Stimulated activated CD4-positive, alpha-beta T cell treated with anti-CD3 and anti-CD28 coated beads, Interleukin-15, amount 100 ng/mL, for 1 hour (primary cell): ENCODE results near the gene RNF145.

Experiments
- DNase-seq, 2 donors: peaks; one replicate each; pipeline ENCODE4 v3.0.0-alpha.2; 2020; ENCODE audit warnings: low read depth in 1 of 2, low spot score in 1 of 2

The RNF145 gene

DNA sequence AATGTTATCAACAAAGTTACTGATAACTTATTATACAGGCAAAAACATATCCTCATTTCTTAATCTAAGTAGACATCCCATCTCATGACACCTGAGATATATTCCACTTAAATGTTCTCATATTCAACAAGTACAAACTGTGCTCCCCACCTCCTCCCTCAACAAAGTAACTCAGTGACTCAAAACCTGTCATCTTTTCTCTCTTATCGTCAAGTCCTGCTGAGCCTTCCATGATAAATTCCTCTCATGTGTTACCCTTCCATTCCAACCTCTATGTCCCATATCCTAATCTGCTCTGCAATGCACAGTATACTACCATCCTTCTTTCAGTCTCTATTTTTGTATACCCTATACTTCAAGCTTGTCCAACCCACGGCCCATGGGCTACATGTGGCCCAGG, 13.6 kb downstream of the RNF145 start:
- DNase-seq = no peak

DNA sequence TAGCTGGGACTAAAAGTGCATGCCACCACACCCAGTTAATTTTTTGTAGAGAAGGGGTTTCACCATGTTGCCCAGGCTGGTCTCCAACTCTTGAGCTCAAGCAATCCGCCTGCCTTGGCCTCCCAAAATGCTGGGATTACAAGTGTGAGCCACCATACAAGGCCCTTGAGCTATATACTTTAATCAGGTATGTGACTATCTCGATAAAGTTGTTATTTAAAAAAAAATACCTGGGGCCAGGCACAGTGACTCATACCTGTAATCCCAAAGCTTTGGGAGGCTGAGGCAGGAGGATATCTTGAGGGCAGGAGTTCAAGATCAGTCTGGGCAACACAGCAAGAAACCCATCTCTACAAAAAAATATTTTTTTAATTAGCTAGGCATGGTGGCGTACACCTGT, 19.2 kb downstream of the RNF145 start:
- DNase-seq = no peak

DNA sequence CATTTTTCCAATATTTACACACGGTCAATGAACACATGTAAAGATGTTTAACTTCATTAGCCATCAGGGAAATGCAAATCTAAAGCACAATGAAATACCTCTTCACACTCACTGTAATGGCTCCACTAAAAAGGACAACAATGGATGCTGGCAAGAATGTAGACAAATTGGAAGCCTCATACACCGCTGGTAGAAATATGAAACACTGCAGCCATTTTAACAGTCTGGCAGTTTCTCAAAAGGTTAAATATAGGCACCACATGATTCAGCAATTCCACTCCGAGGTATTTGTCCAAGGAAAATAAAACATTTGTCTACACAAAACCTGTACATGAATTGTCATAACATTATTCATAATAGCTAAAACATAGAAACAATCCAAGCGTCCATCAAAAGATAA, 20.0 kb downstream of the RNF145 start:
- no peak for DNase-seq

DNA sequence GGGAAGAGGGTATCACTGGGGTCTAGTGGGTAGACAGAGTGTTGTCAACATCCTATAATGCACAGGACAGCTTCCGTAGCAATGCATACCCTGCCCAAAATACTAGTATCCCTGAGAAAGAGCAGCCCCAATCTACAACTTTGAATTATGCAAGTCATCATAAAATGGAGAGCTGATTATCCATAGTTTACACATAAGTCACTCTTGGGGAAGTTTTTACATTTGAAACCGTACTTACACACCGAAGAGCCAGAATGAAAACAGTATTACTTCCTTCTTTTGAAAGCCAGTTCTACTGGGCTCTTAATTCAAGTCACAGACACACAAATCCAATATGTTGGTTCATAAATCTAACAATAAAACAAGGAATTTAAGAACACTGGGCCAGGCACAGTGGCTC, 21.6 kb downstream of the RNF145 start:
- DNase-seq = no peak

DNA sequence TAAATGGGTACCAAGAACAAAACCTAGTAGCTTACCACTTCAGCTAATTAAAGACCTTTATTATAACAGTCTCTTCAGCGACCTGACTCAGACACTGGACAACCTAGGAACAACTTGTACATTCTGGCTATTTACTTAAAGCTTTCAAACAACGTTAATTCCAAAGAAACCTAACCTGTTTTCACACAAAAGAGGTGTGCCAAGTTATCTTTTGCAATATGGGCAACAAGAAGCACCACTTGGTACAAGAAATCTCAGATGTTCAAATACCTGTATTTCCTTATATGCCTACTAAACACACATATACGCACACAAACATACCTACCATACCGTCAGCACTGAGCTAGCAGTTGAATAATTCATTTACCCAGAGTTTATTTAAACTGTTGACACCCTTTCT, 23.0 kb downstream of the RNF145 start:
- no peak for DNase-seq

DNA sequence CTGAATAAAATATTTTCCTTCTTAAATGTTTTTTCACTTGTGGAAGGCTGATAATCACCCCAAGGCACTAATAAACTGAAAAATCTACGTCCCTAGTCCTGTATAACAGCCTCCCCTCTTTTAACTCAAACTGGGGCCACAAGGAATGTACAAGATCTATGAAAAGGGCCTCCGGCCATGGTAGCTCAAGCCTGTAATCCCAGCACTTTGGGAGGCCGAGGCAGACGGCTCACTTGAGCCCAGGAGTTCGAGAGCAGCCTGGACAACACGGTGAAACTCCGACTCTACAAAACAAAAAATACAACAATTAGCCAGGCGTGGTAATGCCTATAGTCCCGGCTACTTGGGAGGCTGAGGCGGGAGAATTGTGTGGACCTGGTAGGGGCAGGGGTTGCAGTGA, 23.6 kb downstream of the RNF145 start:
- no peak for DNase-seq

DNA sequence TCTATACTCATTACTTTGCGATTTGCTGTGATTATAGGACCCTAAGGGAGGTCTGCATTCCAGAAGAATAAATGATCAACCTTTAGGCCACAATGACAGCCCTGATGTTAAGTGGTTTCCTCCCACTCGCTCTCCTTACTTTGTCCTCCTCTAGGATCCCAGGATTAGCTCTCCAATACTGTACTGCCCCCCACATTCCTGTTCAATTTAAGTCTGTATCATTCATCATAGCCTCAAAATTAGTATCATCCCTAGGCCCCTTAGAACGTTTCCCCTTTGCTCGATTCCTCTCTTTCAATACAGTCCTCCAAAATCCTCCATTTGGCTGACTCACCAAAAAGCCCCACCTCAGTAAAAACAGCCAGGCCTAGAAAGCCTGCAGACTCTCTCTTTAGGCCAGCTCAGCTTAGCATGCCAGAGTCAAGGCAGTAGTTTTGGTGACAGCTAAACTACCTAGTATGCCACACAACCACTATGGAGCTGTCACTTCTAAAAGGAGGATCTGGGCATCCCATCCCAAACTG, 24.4 kb downstream of the RNF145 start:
- no peak for DNase-seq

DNA sequence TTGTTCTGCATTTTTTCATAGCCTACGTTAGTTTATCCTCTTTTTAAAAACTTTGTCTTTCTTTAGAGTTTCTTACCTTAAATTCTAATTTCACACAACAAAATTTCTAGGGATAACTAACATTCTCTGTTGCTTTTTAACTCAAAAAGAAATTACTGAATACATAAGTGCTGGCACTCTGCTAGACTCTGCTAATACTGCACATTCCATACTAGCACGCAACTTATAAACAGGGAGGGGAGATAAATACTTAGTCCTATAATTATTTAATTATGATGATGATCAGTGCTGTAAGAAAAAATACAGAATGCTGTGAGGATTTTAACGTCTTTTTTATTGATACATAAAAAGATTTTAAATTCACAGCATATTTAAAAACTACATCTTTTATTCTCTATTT, 25.1 kb downstream of the RNF145 start:
- DNase-seq = no peak

DNA sequence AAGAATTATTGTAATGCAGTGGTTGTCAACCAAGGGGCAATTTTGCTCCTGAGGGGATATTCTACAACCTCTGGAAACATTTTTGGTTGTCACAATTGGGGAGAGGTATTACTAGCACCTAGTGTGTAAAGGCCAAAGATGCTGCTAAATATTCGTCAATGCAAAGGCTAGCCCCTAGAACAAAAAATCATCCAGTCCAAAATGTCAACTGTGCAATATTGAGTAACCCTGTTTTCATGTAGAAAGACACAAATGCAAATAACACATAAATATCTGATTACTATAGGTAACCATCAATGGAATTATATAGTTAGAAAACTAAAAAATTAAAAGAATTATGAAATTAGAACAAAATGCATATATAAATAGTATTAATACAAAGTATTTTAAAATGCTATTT, 26.1 kb downstream of the RNF145 start:
- no peak for DNase-seq

DNA sequence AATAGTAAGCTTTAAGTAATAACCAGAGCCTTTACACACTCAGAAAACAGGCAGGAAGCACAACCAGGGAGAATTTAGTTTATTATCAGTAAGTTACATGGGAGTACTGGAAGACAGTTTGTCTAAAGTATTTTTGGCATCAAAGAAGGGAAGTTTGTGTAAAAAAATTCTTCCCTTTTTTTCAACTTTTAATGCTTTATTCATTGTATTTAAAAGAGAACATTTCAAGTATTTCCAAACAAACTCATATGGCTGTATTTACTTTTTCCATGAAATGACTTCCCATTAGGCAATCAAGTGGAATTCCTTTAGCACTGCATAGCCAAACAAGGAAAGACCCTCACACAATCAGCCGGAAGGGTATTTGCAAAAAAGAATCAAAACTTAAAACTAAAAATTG, 26.7 kb downstream of the RNF145 start:
- no peak for DNase-seq

DNA sequence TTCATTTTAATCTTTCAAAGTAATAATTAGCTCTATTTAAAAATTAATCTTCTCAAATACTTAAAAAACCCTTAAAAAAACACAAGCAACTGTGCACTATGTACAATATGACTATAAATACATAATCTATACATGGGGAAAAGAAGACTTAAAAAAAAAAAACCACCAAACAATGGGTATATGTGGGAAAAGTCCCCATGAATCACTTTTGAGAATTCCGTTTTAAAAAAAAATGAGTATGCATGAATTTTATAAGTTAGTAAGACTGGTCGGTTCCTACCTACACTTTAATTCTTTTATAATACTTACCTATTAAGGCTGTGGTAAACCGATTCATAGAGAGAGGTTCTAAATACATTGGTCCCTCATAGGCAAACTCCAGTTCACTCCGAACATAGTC, 27.7 kb downstream of the RNF145 start:
- DNase-seq = no peak

DNA sequence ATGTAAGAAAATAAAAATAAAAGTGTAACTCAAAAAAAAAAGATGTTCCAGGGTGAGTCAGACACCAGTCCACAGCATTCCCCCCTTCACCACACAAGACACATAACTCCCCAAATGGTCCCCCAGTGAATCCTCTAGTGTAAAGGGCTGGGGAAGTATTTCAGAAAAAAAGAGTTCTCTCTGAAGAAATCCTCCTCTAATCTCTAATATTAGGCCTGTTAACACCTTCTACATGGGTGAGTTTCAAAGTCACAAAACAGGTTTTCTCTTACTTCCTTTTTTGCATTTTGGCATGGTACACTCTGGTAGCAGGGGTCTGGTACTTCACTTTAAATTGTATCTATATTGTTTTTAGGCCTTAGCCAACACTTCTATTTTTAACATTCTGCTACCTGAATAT, 28.2 kb downstream of the RNF145 start:
- DNase-seq = no peak

DNA sequence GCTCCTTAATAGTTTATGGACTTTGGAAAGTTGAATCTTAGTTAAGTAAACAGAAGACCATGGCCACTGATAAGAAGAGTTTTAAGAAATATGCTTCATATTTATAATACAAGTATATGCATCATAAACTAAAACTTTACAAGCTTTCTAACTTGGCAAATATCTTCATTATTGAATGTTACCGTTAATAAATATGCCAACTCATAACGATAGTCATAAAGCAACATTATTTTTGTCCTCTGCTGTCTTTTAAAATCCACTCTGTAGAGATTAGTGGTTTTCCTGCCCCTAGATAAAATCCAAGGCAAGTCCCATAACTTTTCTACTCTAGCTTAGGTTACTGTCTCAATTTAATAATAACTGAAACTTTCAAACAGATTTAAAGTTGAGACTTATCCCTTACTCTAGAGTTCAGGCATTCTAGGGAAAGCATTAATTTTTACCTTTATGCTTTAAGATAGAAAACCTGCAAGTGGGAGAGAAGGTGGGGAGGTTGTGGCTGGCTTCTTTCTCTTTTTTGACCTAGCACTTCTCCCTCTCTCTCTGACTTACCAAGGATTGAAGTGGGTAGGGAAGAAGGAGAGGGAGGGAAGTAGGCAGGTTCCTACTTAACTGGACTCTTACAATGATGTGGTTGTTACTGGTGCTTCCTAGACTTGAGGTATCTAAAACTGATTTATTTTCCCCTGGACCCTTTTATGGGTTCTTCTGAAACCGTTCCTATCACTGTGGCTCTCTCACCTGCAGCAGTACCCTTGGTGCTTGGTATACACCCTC, 29.6 kb downstream of the RNF145 start:
- no peak for DNase-seq

DNA sequence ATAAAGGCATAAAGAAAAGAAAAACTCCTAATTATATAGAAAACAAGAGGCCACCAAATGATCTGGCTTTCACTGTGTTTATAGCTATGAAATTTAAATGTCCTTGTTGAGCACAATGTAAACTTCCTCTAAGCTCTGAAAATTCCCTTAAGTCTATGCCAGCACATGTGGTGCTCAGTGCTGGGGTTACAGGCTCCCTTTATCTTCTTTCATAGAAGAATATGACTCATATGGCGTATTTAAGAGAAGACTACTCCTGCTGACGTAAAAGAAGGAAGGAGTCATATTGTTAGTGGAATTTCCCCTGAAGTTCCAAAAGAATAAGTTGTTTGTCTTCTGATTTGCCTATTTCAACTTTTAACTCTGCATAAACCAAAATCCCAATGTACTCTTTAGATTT, 30.4 kb downstream of the RNF145 start:
- no peak for DNase-seq

DNA sequence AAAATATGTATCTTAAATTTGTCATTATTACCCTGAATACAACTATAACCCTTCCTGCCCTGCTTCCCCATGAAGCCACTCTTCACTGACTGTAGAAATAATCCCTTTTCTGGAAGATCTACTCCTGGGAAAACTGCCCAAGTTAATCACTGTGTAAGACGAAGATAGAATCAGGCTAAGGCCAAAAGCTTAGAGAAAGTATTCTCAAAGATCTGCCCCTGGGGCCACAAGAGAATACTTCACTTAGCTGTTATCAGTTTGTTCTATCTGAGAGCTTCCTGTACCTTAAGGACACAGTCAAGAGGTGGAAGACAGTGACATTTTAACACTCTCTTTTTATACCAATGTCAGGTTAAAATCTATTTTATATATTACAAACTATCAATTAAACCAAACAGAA, 33.8 kb downstream of the RNF145 start:
- DNase-seq = no peak

DNA sequence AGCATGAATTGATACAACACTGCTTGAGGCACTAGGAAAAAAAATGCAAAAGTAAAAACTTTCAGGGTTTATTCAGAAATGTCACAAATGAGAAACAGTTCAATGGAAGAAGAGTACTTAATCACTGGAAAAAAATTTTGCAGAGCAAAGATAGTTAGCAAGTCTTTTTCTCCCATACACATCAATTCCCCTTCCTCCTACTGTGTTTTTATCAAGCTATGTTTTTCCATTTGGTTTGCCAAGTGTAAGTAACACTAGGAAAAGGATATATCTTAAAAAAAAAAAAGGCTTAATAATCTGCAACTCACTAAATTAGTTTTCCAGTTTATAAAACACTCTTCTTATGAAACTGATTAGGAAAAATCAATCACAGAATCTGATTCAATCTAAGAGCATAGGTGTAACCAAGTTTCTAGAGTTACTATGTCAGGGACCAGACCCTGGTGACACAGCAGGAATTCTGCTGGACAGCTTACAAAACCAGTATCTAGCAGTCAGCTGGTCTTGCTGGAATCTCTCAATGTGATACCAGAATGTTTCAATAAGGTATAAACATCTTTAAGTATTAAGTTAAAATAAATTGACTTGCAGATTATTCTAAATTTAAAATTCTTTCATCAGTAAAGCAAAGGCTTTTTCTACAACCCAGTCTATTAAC, 34.7 kb downstream of the RNF145 start:
- DNase-seq = no peak

DNA sequence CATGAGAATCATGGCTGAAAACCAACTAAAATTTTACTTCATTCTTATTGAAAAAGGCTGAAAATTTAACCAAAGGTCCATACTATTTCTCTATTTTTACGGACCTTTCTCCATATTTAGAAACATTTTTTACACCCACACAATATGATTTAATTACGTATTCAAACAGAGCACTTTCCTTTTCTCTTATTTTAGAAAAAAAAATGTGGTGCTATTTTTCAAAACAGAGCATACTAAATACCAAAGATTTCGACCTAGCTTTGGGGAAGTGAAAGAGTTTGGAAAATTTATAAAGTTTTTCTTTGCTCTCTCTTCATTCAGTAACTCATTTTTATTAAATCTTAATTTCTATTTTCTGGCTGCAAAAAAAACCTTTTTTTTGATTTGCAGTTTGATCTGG, 38.1 kb downstream of the RNF145 start:
- DNase-seq = no peak

DNA sequence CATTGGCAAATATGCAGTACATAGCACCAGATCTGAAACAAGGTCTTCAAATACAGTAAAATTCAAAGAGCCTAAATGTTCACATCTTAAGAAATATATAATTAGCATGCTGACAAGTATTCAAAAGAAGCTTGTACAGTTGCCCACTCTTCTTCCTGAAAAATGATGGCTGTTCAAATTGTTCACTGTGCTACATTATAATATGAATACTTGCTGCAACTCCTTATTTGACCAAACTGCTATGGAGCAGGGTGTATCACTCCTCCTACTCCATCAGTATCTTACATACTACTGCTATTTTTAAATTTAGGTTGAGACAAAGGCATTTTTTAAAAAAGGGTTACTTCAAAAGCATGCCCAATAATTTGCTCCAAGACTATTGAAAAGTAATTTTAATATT, 39.3 kb downstream of the RNF145 start:
- DNase-seq = no peak

DNA sequence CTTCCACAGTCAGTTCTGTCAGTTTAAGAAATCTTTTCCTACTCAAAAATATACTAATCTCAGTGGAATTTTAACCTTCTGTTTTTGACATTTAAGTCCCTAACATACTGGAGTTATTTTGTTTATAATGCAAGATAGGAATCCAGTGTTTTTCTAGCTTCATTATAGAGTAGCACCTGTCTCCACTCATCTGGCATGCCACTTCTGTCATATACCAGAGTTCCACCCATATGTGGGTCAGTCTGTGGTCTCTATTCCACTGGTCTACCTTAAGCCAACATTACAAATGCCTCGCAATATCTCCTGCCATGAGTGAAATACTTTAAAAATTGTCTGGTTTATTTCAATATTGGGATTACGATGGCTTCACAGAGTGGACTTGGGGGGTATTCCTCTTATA, 42.9 kb downstream of the RNF145 start:
- no peak for DNase-seq

DNA sequence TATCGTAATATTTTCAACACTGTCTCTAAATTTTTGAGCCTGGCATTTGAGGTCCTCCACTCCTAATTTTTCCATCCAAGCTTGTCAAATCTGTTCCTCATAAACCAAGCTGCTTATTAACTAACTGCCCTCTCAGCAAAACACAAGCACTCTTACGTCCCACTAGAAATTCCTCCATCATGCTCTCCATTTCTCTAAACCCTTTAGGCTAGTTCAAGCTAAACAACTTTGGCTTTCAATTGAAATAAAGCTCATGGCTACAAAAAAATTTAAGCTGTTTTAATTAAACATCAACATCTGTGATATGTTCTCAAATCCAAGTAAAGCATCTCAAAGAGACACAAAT, 45.7 kb downstream of the RNF145 start:
- no peak for DNase-seq

DNA sequence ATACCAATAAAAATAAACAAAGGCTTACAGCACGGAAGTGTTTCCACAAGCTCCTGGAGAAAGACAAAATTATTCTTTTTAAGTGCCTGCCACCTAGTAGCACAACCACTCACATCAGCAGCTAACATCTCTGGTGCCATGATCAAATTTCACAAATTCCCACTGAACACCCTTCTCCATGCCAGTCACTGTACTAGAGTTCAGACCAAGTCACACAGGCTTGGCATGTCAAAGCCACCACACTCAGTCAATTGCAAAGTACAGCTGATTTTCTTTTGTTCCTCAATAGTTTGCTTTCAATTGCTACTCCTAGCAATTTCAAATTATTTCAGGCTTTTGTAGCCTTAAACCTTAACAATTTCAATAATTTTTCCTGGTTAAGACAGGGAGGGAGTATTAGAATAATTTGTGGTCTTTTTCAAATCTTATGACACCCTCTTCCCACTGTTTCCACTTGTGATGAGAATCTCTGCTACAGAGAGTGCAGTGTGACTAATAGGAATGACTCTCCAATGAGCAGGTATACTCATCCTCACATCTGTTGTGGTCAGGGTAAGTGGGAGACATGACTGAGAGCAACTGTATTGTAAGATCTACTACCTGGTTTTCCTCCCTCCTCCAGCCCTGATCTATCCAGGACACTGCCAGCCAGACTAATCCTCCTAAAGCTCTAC, 46.2 kb downstream of the RNF145 start:
- no peak for DNase-seq
